SK-N-SH (cell line): ENCODE results near the gene R3HDM2. TPM values are rescaled to one million over a fixed set of nuclear protein-coding genes. Genes with fewer than 3 reads are reported as not detected.

Experiments
- CTCF ChIA-PET: fragments of 300-600, 350-600 bp; formaldehyde crosslinking; extraction: SDS; loops from one replicate; lab custom pipeline; 2021; lab: Yijun Ruan, JAX
- POLR2A ChIA-PET: fragments of 350-600 bp; sonication (Branson Sonifier 250); formaldehyde crosslinking; extraction: SDS; loops from one replicate; lab custom pipeline; 2020; ENCODE audit warnings: antibody characterized with exemption, inconsistent platforms; lab: Yijun Ruan, JAX
- DNase-seq: peaks from one replicate; pipeline ENCODE4 v3.0.0; 2012
- H2AFZ ChIP-seq: fragments of 200-600 bp; sonication (generic); 2 replicates; pipeline ENCODE4 v1.8.1; 2016; ENCODE audit warnings: antibody characterized with exemption, mild to moderate bottlenecking, low read depth
- H3F3A ChIP-seq: fragments of 200-600 bp; sonication (generic); replicated peaks from 2 replicates; pipeline ENCODE3; 2016; ENCODE audit warnings: antibody characterized with exemption, mild to moderate bottlenecking; ENCODE audit not compliant: insufficient read depth
- H3K27ac ChIP-seq, 2 experiments: fragments of 200-500 bp in 1 of 2; fragments of 200-600 bp in 1 of 2; sonication (Bioruptor generic) in 1 of 2; sonication (generic), shearing (Covaris generic) in 1 of 2; 2 replicates each; pipeline versions ENCODE4 v1.5.1 to v1.6.1; 2014 to 2016; ENCODE audit warnings: low read depth in 2 of 2, inconsistent platforms in 1 of 2, low read length in 1 of 2, mild to moderate bottlenecking in 1 of 2, mixed read lengths in 1 of 2
- H3K27me3 ChIP-seq: fragments of 200-600 bp; sonication (generic), shearing (Covaris generic); 2 replicates; pipeline ENCODE4 v1.6.1; 2016; ENCODE audit warnings: mixed run types; ENCODE audit not compliant: insufficient read depth
- H3K36me3 ChIP-seq, 2 experiments: fragments of 200-500 bp in 1 of 2; fragments of 200-600 bp in 1 of 2; sonication (Bioruptor generic) in 1 of 2; sonication (generic) in 1 of 2; replicated peaks in 1 of 2; 2 replicates each; pipeline versions ENCODE3 to v1.5.1; 2014 to 2016; ENCODE audit warnings: low read length in 1 of 2, mild to moderate bottlenecking in 1 of 2; ENCODE audit not compliant: insufficient read depth in 2 of 2, control insufficient read depth in 1 of 2
- H3K4me1 ChIP-seq, 2 experiments: fragments of 200-500 bp in 1 of 2; fragments of 200-600 bp in 1 of 2; sonication (Bioruptor generic) in 1 of 2; sonication (generic), shearing (Covaris generic) in 1 of 2; 2 replicates each; pipeline versions ENCODE4 v1.5.1 to v1.6.1; 2014 to 2016; ENCODE audit warnings: low read depth in 1 of 2, low read length in 1 of 2, mixed run types in 1 of 2; ENCODE audit not compliant: insufficient read depth in 2 of 2, control insufficient read depth in 1 of 2
- H3K4me2 ChIP-seq: fragments of 200-600 bp; sonication (generic), shearing (Covaris generic); 2 replicates; pipeline ENCODE4 v1.6.1; 2017; ENCODE audit warnings: mixed run types
- H3K4me3 ChIP-seq, 2 experiments: fragments of 200-500 bp in 1 of 2; fragments of 200-600 bp in 1 of 2; sonication (Bioruptor generic) in 1 of 2; sonication (generic), shearing (Covaris generic) in 1 of 2; 2 replicates each; pipeline versions ENCODE4 v1.5.1 to v1.8.1; 2014 to 2016; ENCODE audit warnings: low read depth in 2 of 2, inconsistent platforms in 1 of 2, low read length in 1 of 2, mild to moderate bottlenecking in 1 of 2, mixed read lengths in 1 of 2, moderate library complexity in 1 of 2
- H3K79me2 ChIP-seq: fragments of 200-600 bp; sonication (generic); 2 replicates; pipeline ENCODE4 v1.8.1; 2017; ENCODE audit warnings: mild to moderate bottlenecking; ENCODE audit not compliant: insufficient read depth
- H3K9ac ChIP-seq: fragments of 200-600 bp; sonication (generic); 2 replicates; pipeline ENCODE4 v1.6.1; 2017; ENCODE audit warnings: mixed run types
- H3K9me2 ChIP-seq: fragments of 200-600 bp; sonication (generic); 2 replicates; pipeline ENCODE4 v1.6.1; 2017; ENCODE audit warnings: mixed run types
- H3K9me3 ChIP-seq: fragments of 200-600 bp; sonication (generic); 2 replicates; pipeline ENCODE4 v1.6.1; 2017; ENCODE audit warnings: mixed run types, mild to moderate bottlenecking, moderate library complexity
- H4K20me1 ChIP-seq: fragments of 200-600 bp; sonication (generic); 2 replicates; pipeline ENCODE4 v1.6.1; 2017; ENCODE audit warnings: mild to moderate bottlenecking, mixed run types; ENCODE audit not compliant: insufficient read depth
- CHD2 ChIP-seq: fragments of 150-350 bp; IDR thresholded peaks from 2 replicates; pipeline ENCODE4 v1.6.1; 2018; ENCODE audit warnings: low read length; ENCODE audit not compliant: partially characterized antibody
- ELF1 ChIP-seq: IDR thresholded peaks from 2 replicates; pipeline ENCODE4 v1.4.0; 2012
- EP300 ChIP-seq, 2 experiments: IDR thresholded peaks; 2 replicates each; pipeline versions ENCODE4 v1.4.0 to v1.6.1; 2012; ENCODE audit warnings: borderline replicate concordance in 1 of 2, low read depth in 1 of 2, low read length in 1 of 2
- EZH2phosphoT487 ChIP-seq: fragments of 200-600 bp; sonication (generic); IDR thresholded peaks from 2 replicates; pipeline ENCODE4 v1.6.1; 2017; ENCODE audit warnings: low read depth, mixed run types, mild to moderate bottlenecking, antibody characterized with exemption, moderate library complexity, borderline replicate concordance
- FOSL2 ChIP-seq: IDR thresholded peaks from 2 replicates; pipeline ENCODE4 v1.4.0; 2012; ENCODE audit warnings: low read depth, mild to moderate bottlenecking, moderate library complexity, borderline replicate concordance
- FOXJ3 ChIP-seq: sonication (generic); formaldehyde crosslinking; IDR thresholded peaks from 2 replicates; pipeline ENCODE4 v1.5.1; 2020; ENCODE audit warnings: mild to moderate bottlenecking, missing genetic modification reagents
- FOXM1 ChIP-seq: IDR thresholded peaks from 2 replicates; pipeline ENCODE4 v1.4.0; 2012; ENCODE audit warnings: low read depth, mild to moderate bottlenecking
- GABPA ChIP-seq: IDR thresholded peaks from 2 replicates; pipeline ENCODE4 v1.4.0; 2012; ENCODE audit warnings: low read depth, mild to moderate bottlenecking
- GATA2 ChIP-seq: sonication (generic); formaldehyde crosslinking; IDR thresholded peaks from 2 replicates; pipeline ENCODE4 v1.5.0; 2020; ENCODE audit warnings: mild to moderate bottlenecking, missing genetic modification reagents
- JUND ChIP-seq: IDR thresholded peaks from 2 replicates; pipeline ENCODE4 v1.4.0; 2012
- MAX ChIP-seq: IDR thresholded peaks from 2 replicates; pipeline ENCODE4 v1.4.0; 2012; ENCODE audit warnings: low read depth
- MEF2A ChIP-seq: IDR thresholded peaks from 2 replicates; pipeline ENCODE4 v1.4.0; 2012; ENCODE audit warnings: low read depth, borderline replicate concordance
- MXI1 ChIP-seq: IDR thresholded peaks from 2 replicates; pipeline ENCODE4 v1.6.1; 2012; ENCODE audit warnings: mild to moderate bottlenecking, low read depth, low read length, improper control_type of control experiment
- NFIC ChIP-seq: IDR thresholded peaks from 2 replicates; pipeline ENCODE4 v1.4.0; 2012; ENCODE audit warnings: borderline replicate concordance
- NRF1 ChIP-seq: IDR thresholded peaks from 2 replicates; pipeline ENCODE4 v1.6.1; 2012; ENCODE audit warnings: low read depth, mild to moderate bottlenecking, low read length
- RAD21 ChIP-seq: IDR thresholded peaks from 2 replicates; pipeline ENCODE4 v1.6.1; 2012; ENCODE audit warnings: mild to moderate bottlenecking, low read length
- REST ChIP-seq: IDR thresholded peaks from 2 replicates; pipeline ENCODE4 v1.6.1; 2012; ENCODE audit warnings: mild to moderate bottlenecking, low read depth, low read length, moderate library complexity
- RFX5 ChIP-seq: IDR thresholded peaks from 2 replicates; pipeline ENCODE4 v1.6.1; 2012; ENCODE audit warnings: mild to moderate bottlenecking, improper control_type of control experiment, low read length
- RXRA ChIP-seq: IDR thresholded peaks from 2 replicates; pipeline ENCODE4 v1.4.0; 2012; ENCODE audit warnings: low read depth, mild to moderate bottlenecking, borderline replicate concordance
- SMC3 ChIP-seq: IDR thresholded peaks from 2 replicates; pipeline ENCODE4 v1.6.1; 2012; ENCODE audit warnings: low read depth, low read length, improper control_type of control experiment
- TAF1 ChIP-seq: IDR thresholded peaks from 2 replicates; pipeline ENCODE4 v1.6.1; 2012; ENCODE audit warnings: low read depth, mild to moderate bottlenecking, low read length, moderate library complexity, borderline replicate concordance
- TCF12 ChIP-seq: IDR thresholded peaks from 2 replicates; pipeline ENCODE4 v1.4.0; 2012
- USF1 ChIP-seq: IDR thresholded peaks from 2 replicates; pipeline ENCODE4 v1.4.0; 2012; ENCODE audit warnings: low read depth, borderline replicate concordance
- YY1 ChIP-seq: IDR thresholded peaks from 2 replicates; pipeline ENCODE4 v1.4.0; 2012; ENCODE audit warnings: low read depth, mild to moderate bottlenecking
- WGBS: methylation state at CpG from one replicate; pipeline ENCODE4 v1.1.6; 2017; ENCODE audit warnings: low lambda C conversion rate; 5-methylcytosine and 5-hydroxymethylcytosine counted together
- polyA plus RNA-seq, 3 experiments: library from polyadenylated mRNA; depleted of rRNA; stranded (reverse); fragments of >200 nt; gene quantifications; 2 replicates each; pipeline ENCODE4 v1.2.3, GENCODE V29; 2012
- TF ChIP-seq, protein P1 (sequence below): fragments of 200-600 bp; sonication (generic); IDR thresholded peaks from 2 replicates; pipeline ENCODE4 v1.6.1; 2017; ENCODE audit warnings: antibody characterized with exemption, mild to moderate bottlenecking, moderate library complexity
- TF ChIP-seq, protein P2 (sequence below): IDR thresholded peaks from 2 replicates; pipeline ENCODE4 v1.4.0; 2012; ENCODE audit warnings: low read depth, borderline replicate concordance

Gene R3HDM2
- polyA plus RNA-seq (2012; rRNA removed), result 16.3 and 23.1 TPM in 2 replicates
- 13.0 and 15.7 TPM in 2 replicates for polyA plus RNA-seq (2012; cell fraction: cytosol; rRNA removed)
- polyA plus RNA-seq (2012; cell fraction: nucleus; rRNA removed), result 34.5 and 38.7 TPM in 2 replicates

DNA sequence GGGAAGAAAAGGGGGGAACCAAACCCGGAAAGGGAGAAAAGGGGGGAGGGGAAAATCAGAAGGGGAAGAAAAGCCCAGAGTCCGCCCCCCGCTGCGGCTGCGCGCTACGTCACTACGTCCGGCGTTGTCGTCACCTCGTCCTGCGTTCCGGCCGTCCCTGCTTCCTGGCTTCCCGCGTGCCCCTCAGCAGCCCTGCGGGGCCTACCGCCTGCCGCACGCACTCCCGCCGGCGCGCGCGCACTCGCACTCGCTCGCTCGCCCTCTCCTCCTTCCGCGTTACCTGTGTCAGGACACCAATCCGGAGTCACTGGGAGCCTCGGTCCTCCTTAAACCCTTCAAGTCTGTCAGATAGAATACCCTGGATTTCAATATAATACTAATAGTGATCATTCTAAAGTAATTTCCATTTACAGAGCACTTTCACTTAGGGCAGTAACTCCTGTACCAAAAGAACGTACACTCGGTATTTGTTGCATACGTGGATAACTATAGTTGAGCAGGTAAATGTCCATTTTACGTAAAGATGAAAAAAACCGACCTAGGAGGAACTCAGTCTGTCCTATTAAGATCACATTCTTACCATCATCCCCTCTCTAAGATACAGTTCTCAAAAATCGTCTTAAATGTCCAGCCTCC is at the start of gene R3HDM2:
Gene R3HDM2 (minus strand): TSS at position 113 of the 636 bp plus-strand sequence. CDS start 120,615 bp downstream, outside the sequence.
- peak within 1 kb of the TSS; percentile 56 to 67 for H3K4me3 ChIP-seq
- DNase-seq, result peak; percentile 98
- H3K9me3 ChIP-seq, result no peaks in the 10 kb centered on the region
- peaks cover 38% of the 10 kb centered on the region for H3K79me2 ChIP-seq
- no peaks in the 10 kb centered on the region for H3K9me2 ChIP-seq
- 9% methylated on average over 27 of the region's 41 CpGs for WGBS
- peak within 1 kb of the TSS; percentile 90 for H2AFZ ChIP-seq
- peak within 1 kb of the TSS; percentile 75 to 84 for H3K27ac ChIP-seq
- H4K20me1 ChIP-seq, result no peaks in the 10 kb centered on the region
- no peaks in the 10 kb centered on the region for H3K27me3 ChIP-seq
- H3K4me1 ChIP-seq, result peaks cover 0 to 3% of the 10 kb centered on the region in 2 experiments; a peak in 1 of 4 replicates
- CTCF ChIA-PET, result interaction anchor here (0.9 to 2.4 kb wide), 2 partner anchors 22 to 26 kb away, joined by 3 to 8 read pairs; no protein-coding TSS in a partner anchor
- peak within 1 kb of the TSS; percentile 78 for H3K4me2 ChIP-seq
- peak within 1 kb of the TSS; percentile 82 for H3K9ac ChIP-seq
- peaks cover 9% of the 10 kb centered on the region for H3F3A ChIP-seq
- POLR2A ChIA-PET, result no interaction called here
- H3K36me3 ChIP-seq, result no peaks in the 10 kb centered on the region
- TF ChIP-seq FOXM1 (no peak), RXRA (no peak), GATA2 (CRISPR knock-in tag) (no peak), NFIC (no peak), REST (no peak), YY1 (no peak), RAD21 (no peak), JUND (no peak), TCF12 (no peak), EP300 (IDR thresholded peaks at IDR 0.05; ENCODE audit: borderline replicate concordance in 1 of 2, low read depth in 1 of 2, low read length in 1 of 2) (no peak; a peak in 1 of 4 replicates), FOSL2 (no peak), MAX (peak; percentile 98), CHD2 (peak; percentile 81), RFX5 (no peak), SMC3 (no peak), NRF1 (peak; percentile 66), MEF2A (no peak), MXI1 (peak; percentile 85), USF1 (no peak), FOXJ3 (no peak), GABPA (peak; percentile 38; the same call in 1 of the 2 replicates), ELF1 (peak; percentile 90), EZH2phosphoT487 (no peak), TAF1 (peak; percentile 72; the same call in 1 of the 2 replicates)
- TF ChIP-seq, protein P1, sequence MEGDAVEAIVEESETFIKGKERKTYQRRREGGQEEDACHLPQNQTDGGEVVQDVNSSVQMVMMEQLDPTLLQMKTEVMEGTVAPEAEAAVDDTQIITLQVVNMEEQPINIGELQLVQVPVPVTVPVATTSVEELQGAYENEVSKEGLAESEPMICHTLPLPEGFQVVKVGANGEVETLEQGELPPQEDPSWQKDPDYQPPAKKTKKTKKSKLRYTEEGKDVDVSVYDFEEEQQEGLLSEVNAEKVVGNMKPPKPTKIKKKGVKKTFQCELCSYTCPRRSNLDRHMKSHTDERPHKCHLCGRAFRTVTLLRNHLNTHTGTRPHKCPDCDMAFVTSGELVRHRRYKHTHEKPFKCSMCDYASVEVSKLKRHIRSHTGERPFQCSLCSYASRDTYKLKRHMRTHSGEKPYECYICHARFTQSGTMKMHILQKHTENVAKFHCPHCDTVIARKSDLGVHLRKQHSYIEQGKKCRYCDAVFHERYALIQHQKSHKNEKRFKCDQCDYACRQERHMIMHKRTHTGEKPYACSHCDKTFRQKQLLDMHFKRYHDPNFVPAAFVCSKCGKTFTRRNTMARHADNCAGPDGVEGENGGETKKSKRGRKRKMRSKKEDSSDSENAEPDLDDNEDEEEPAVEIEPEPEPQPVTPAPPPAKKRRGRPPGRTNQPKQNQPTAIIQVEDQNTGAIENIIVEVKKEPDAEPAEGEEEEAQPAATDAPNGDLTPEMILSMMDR, result no peak
- TF ChIP-seq, protein P2, sequence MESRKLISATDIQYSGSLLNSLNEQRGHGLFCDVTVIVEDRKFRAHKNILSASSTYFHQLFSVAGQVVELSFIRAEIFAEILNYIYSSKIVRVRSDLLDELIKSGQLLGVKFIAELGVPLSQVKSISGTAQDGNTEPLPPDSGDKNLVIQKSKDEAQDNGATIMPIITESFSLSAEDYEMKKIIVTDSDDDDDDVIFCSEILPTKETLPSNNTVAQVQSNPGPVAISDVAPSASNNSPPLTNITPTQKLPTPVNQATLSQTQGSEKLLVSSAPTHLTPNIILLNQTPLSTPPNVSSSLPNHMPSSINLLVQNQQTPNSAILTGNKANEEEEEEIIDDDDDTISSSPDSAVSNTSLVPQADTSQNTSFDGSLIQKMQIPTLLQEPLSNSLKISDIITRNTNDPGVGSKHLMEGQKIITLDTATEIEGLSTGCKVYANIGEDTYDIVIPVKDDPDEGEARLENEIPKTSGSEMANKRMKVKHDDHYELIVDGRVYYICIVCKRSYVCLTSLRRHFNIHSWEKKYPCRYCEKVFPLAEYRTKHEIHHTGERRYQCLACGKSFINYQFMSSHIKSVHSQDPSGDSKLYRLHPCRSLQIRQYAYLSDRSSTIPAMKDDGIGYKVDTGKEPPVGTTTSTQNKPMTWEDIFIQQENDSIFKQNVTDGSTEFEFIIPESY, result no peak
